B cell (primary cell): Measurements from ENCODE around the gene OSCAR. TPM values are rescaled to one million over a fixed set of nuclear protein-coding genes. Genes with fewer than 3 reads are reported as not detected.

ENCODE experiments used
- ATAC-seq: fragments of 200-7000 bp; cut with Tn5 transposase; one replicate; pipeline ENCODE4 v1.10.0; 2021; ENCODE audit warnings: low read depth, mild to moderate bottlenecking, moderate number of reproducible peaks, moderate library complexity
- CTCF ChIA-PET: fragments of 350-600 bp; sonication (Branson Sonifier 250); formaldehyde crosslinking; loops from one replicate; lab custom pipeline; 2021; ENCODE audit warnings: antibody characterized with exemption, inconsistent platforms; lab: Charles Lee
- POLR2A ChIA-PET: fragments of 350-600 bp; sonication (Branson Sonifier 250); formaldehyde crosslinking; loops from one replicate; lab custom pipeline; 2021; ENCODE audit warnings: antibody characterized with exemption; lab: Charles Lee
- DNase-seq: peaks from one replicate; pipeline ENCODE4 v3.0.0; 2013
- H2AFZ ChIP-seq: 2 replicates; pipeline ENCODE4 v1.6.1; 2012; ENCODE audit warnings: mild to moderate bottlenecking, low read depth, low read length; ENCODE audit not compliant: insufficient read depth, poor library complexity, severe bottlenecking
- H3K27ac ChIP-seq, 2 donors: 1 replicate in 1 of 2; 2 replicates in 1 of 2; pipeline ENCODE4 v1.5.1; 2012 to 2013; ENCODE audit warnings: low read length in 2 of 2, mild to moderate bottlenecking in 2 of 2, moderate library complexity in 1 of 2
- H3K27me3 ChIP-seq, 4 experiments: fragments of 200-600 bp in 1 of 4; sonication (generic) in 1 of 4; replicated peaks in 1 of 4; 1 replicate in 2 of 4; 2 replicates in 2 of 4; pipeline versions ENCODE4 v1.6.1 to v1.7.0; 2013 to 2016; ENCODE audit warnings: low read length in 3 of 4, mild to moderate bottlenecking in 2 of 4, mixed read lengths in 1 of 4, moderate library complexity in 1 of 4; ENCODE audit not compliant: insufficient read depth in 4 of 4, control insufficient read depth in 3 of 4; ENCODE audit errors: control extremely low read depth in 1 of 4
- H3K36me3 ChIP-seq, 2 experiments: replicated peaks in 1 of 2; 1 replicate in 1 of 2; 2 replicates in 1 of 2; pipeline versions ENCODE4 v1.6.1 to v1.7.1; 2013; ENCODE audit warnings: low read length in 1 of 2; ENCODE audit not compliant: insufficient read depth in 2 of 2, control insufficient read depth in 1 of 2; ENCODE audit errors: control extremely low read depth in 1 of 2, extremely low read depth in 1 of 2
- H3K4me1 ChIP-seq, 2 donors: fragments of 200-600 bp in 1 of 2; sonication (generic) in 1 of 2; 1 replicate in 1 of 2; 2 replicates in 1 of 2; pipeline versions ENCODE4 v1.5.1 to v1.6.1; 2013 to 2017; ENCODE audit warnings: low read length in 2 of 2; ENCODE audit not compliant: control insufficient read depth in 2 of 2, insufficient read depth in 2 of 2
- H3K4me2 ChIP-seq: replicated peaks from 2 replicates; pipeline ENCODE3; 2012; ENCODE audit warnings: mild to moderate bottlenecking, low read depth, low read length; ENCODE audit not compliant: poor library complexity, severe bottlenecking
- H3K4me3 ChIP-seq, 5 experiments: fragments of 200-600 bp in 1 of 5; sonication (generic) in 1 of 5; 1 replicate in 3 of 5; 2 replicates in 2 of 5; pipeline versions ENCODE4 v1.5.1 to v1.7.0; 2011 to 2016; ENCODE audit warnings: low read length in 4 of 5, mild to moderate bottlenecking in 4 of 5, low read depth in 2 of 5, control low read depth in 1 of 5, moderate library complexity in 1 of 5; ENCODE audit not compliant: insufficient read depth in 1 of 5; ENCODE audit errors: control extremely low read depth in 1 of 5, extremely low read depth in 1 of 5
- H3K79me2 ChIP-seq: fragments of 200-600 bp; sonication (generic); one replicate; pipeline ENCODE4 v1.6.0; 2016; ENCODE audit warnings: low read length; ENCODE audit not compliant: control insufficient read depth, insufficient read depth
- H3K9ac ChIP-seq: fragments of 200-600 bp; sonication (generic); 2 replicates; pipeline ENCODE4 v1.6.1; 2017; ENCODE audit warnings: mild to moderate bottlenecking, low read length, moderate library complexity
- H3K9me3 ChIP-seq, 3 donors: one replicate each; pipeline versions ENCODE4 v1.6.1 to v1.7.1; 2013; ENCODE audit warnings: low read length in 2 of 3; ENCODE audit not compliant: control insufficient read depth in 2 of 3, insufficient read depth in 1 of 3; ENCODE audit errors: control extremely low read depth in 1 of 3
- H4K20me1 ChIP-seq: 2 replicates; pipeline ENCODE4 v1.6.0; 2012; ENCODE audit warnings: mild to moderate bottlenecking, low read length; ENCODE audit not compliant: insufficient read depth, control insufficient read depth, poor library complexity, severe bottlenecking
- H3K27ac Mint-ChIP-seq: one replicate; pipeline ENCODE4 v1.8.0; 2021; ENCODE audit warnings: mixed read lengths
- H3K27me3 Mint-ChIP-seq: one replicate; pipeline ENCODE4 v1.8.0; 2021; ENCODE audit warnings: mixed read lengths
- H3K4me1 Mint-ChIP-seq: one replicate; pipeline ENCODE4 v1.8.0; 2021; ENCODE audit warnings: mixed read lengths
- H3K4me3 Mint-ChIP-seq: one replicate; pipeline ENCODE4 v1.8.0; 2021; ENCODE audit warnings: mixed read lengths
- H3K9me3 Mint-ChIP-seq: one replicate; pipeline ENCODE4 v1.8.0; 2022; ENCODE audit warnings: mixed read lengths; ENCODE audit not compliant: insufficient read depth
- CTCF ChIP-seq: fragments of 200-600 bp; IDR thresholded peaks from one replicate; pipeline ENCODE4 v1.8.0; 2022; ENCODE audit warnings: antibody characterized with exemption, mild to moderate bottlenecking
- EZH2 ChIP-seq: IDR thresholded peaks from 2 replicates; pipeline ENCODE4 v1.6.1; 2012; ENCODE audit warnings: borderline replicate concordance, low read depth, mild to moderate bottlenecking, moderate library complexity, low read length; ENCODE audit not compliant: insufficient read depth, poor library complexity, severe bottlenecking
- WGBS: methylation state at CpG from one replicate; pipeline ENCODE4 v1.1.5; 2013; ENCODE audit warnings: missing lambda C conversion rate; ENCODE audit not compliant: insufficient coverage; 5-methylcytosine and 5-hydroxymethylcytosine counted together
- intact Hi-C: fragments of 100-400 bp; cut with micrococcal nuclease; formaldehyde crosslinking; loops from one replicate; pipeline ENCODE4 v1.10.0; 2022
- polyA plus RNA-seq: library from polyadenylated mRNA; depleted of rRNA; stranded (reverse); fragments of >200 nt; gene quantifications from 2 replicates; pipeline ENCODE4 v1.2.3, GENCODE V29; 2012
- total RNA-seq, 2 donors: library from RNA; stranded (reverse); fragments of 120-200 nt in 1 of 2; gene quantifications; 1 replicate in 1 of 2; 2 replicates in 1 of 2; pipeline versions ENCODE4 v1.2.3 to v1.2.4, GENCODE V29; 2013 to 2022

The OSCAR gene
- total and polyA plus RNA-seq, 2 donors (not counting 1 experiment from before 2014, with no cell fraction given): 1.7 TPM; not detected in 1

GRCh38 chr19:54136864-54137698 is 36.5 kb upstream of the OSCAR start:
- peak overlapping the region; percentile 96 for H3K4me2 ChIP-seq
- Mint-ChIP-seq H3K9me3 (no peaks in the 10 kb centered on the region), H3K4me1 (peaks cover 48% of the 10 kb centered on the region), H3K27ac (peak overlapping the region; percentile 89), H3K27me3 (peaks cover 4% of the 10 kb centered on the region), H3K4me3 (peak overlapping the region; percentile 89)
- H3K27ac ChIP-seq: peak overlapping the region; percentile 4 to 96
- ChIA-PET POLR2A (interaction anchor here (0.6 to 1.8 kb wide), 11 partner anchors 16 to 1517 kb away, joined by 3 to 25 read pairs (median 4); partner anchors contain the start of genes LENG1, LENG8, MBOAT7 and NDUFA3), CTCF (interaction anchor here (1.0 to 2.0 kb wide), 6 partner anchors 19 to 941 kb away, joined by 3 to 7 read pairs (median 5); partner anchors contain the start of genes LENG1, PRPF31 and TFPT)
- DNase-seq: peak; percentile 100
- ATAC-seq: peak; percentile 77
- peaks cover 0 to 13% (median 2%) of the 10 kb centered on the region in 4 experiments for H3K27me3 ChIP-seq
- H3K36me3 ChIP-seq: peaks cover 0 to 18% of the 10 kb centered on the region in 2 experiments
- peaks cover 45% of the 10 kb centered on the region for H3K79me2 ChIP-seq
- H3K9me3 ChIP-seq: no peaks in the 10 kb centered on the region
- 0% methylated on average over 34 of the region's 46 CpGs for WGBS
- H3K4me1 ChIP-seq: peaks cover 24 to 32% of the 10 kb centered on the region in 2 donors
- peaks cover 42% of the 10 kb centered on the region for H4K20me1 ChIP-seq
- H3K9ac ChIP-seq: peak overlapping the region; percentile 93
- intact Hi-C loops: loop anchor here (1.0 kb wide), 8 partner anchors 22 to 327 kb away; partner anchors contain the start of genes LENG1, LENG8, NDUFA3 and PRPF31
- TF ChIP-seq EZH2: no peak
- no peak for TF ChIP-seq CTCF
- peak overlapping the region; percentile 9 to 94 (median 79) for H3K4me3 ChIP-seq
- peak overlapping the region; percentile 81 for H2AFZ ChIP-seq
